GM23338 (cell line): Measurements from ENCODE around the gene PSKH1. TPM values are rescaled to one million over a fixed set of nuclear protein-coding genes. Genes with fewer than 3 reads are reported as not detected.

Source experiments
- ATAC-seq: fragments of 200-7000 bp; cut with Tn5 transposase; 3 replicates; pipeline ENCODE4 v1.9.1; 2020
- DNase-seq: peaks from one replicate; pipeline ENCODE4 v3.0.0-alpha.2; 2015; ENCODE audit warnings: low spot score
- H2AFZ ChIP-seq: fragments of 200-600 bp; sonication (generic); 2 replicates; pipeline ENCODE4 v1.8.0; 2016; ENCODE audit warnings: antibody characterized with exemption, mild to moderate bottlenecking, moderate library complexity
- H3F3A ChIP-seq: fragments of 200-600 bp; sonication (generic); replicated peaks from 2 replicates; pipeline ENCODE4 v1.8.0; 2017; ENCODE audit warnings: antibody characterized with exemption, mixed run types, low read depth
- H3K27ac ChIP-seq: fragments of 200-600 bp; sonication (generic); 2 replicates; pipeline ENCODE4 v1.6.1; 2016; ENCODE audit warnings: low read depth
- H3K27me3 ChIP-seq: fragments of 200-600 bp; sonication (generic); 2 replicates; pipeline ENCODE4 v1.8.0; 2016; ENCODE audit warnings: mild to moderate bottlenecking, mixed run types, moderate library complexity; ENCODE audit not compliant: insufficient read depth
- H3K36me3 ChIP-seq: fragments of 200-600 bp; sonication (generic); 2 replicates; pipeline ENCODE4 v1.8.0; 2016; ENCODE audit warnings: mild to moderate bottlenecking; ENCODE audit not compliant: insufficient read depth
- H3K4me1 ChIP-seq: fragments of 200-600 bp; sonication (generic); 2 replicates; pipeline ENCODE4 v1.8.0; 2016; ENCODE audit warnings: mild to moderate bottlenecking, moderate library complexity; ENCODE audit not compliant: insufficient read depth
- H3K4me2 ChIP-seq: fragments of 200-600 bp; sonication (generic); 2 replicates; pipeline ENCODE4 v1.7.1; 2017; ENCODE audit warnings: mixed run types
- H3K4me3 ChIP-seq: fragments of 200-600 bp; sonication (generic); 2 replicates; pipeline ENCODE4 v1.6.1; 2016; ENCODE audit warnings: mixed run types
- H3K79me2 ChIP-seq: fragments of 200-600 bp; sonication (generic); replicated peaks from 2 replicates; pipeline ENCODE4 v1.8.0; 2017; ENCODE audit warnings: mild to moderate bottlenecking; ENCODE audit not compliant: insufficient read depth
- H3K9me2 ChIP-seq: fragments of 200-600 bp; sonication (generic); 2 replicates; pipeline ENCODE4 v1.8.0; 2017; ENCODE audit not compliant: insufficient read depth
- H4K20me1 ChIP-seq: fragments of 200-600 bp; sonication (generic); replicated peaks from 2 replicates; pipeline ENCODE4 v1.8.0; 2017; ENCODE audit warnings: mild to moderate bottlenecking; ENCODE audit not compliant: insufficient read depth
- H3K27ac Mint-ChIP-seq: 2 replicates; pipeline ENCODE4 v1.8.0; 2020; ENCODE audit warnings: inconsistent platforms, mild to moderate bottlenecking, moderate library complexity, mixed read lengths
- H3K27me3 Mint-ChIP-seq: 3 replicates; pipeline ENCODE4 v1.8.0; 2022; ENCODE audit warnings: low read depth, mild to moderate bottlenecking, moderate library complexity, mixed read lengths, inconsistent platforms; ENCODE audit not compliant: insufficient read depth, poor library complexity
- H3K36me3 Mint-ChIP-seq: 3 replicates; pipeline ENCODE4 v1.8.0; 2021; ENCODE audit warnings: low read depth, mild to moderate bottlenecking, inconsistent platforms, moderate library complexity, mixed read lengths
- H3K4me1 Mint-ChIP-seq: 3 replicates; pipeline ENCODE4 v1.8.0; 2020; ENCODE audit warnings: mild to moderate bottlenecking, inconsistent platforms, mixed read lengths
- H3K4me3 Mint-ChIP-seq: 3 replicates; pipeline ENCODE4 v1.8.0; 2021; ENCODE audit warnings: moderate library complexity, mild to moderate bottlenecking, inconsistent platforms, mixed read lengths
- H3K9me3 Mint-ChIP-seq: 3 replicates; pipeline ENCODE4 v1.8.0; 2020; ENCODE audit warnings: moderate library complexity, mild to moderate bottlenecking, inconsistent platforms, mixed read lengths
- CREB1 ChIP-seq: fragments of 250-450 bp; sonication (Bioruptor Pico); IDR thresholded peaks from 2 replicates; pipeline ENCODE4 v1.5.0; 2020; ENCODE audit warnings: low read depth, mild to moderate bottlenecking, moderate library complexity
- EZH2 ChIP-seq: fragments of 200-600 bp; sonication (generic); IDR thresholded peaks from one replicate; pipeline ENCODE4 v1.8.0; 2017; ENCODE audit warnings: antibody characterized with exemption, mild to moderate bottlenecking, low read depth; ENCODE audit not compliant: unreplicated experiment
- EZH2phosphoT487 ChIP-seq: fragments of 200-600 bp; sonication (generic); IDR thresholded peaks from one replicate; pipeline ENCODE4 v1.8.1; 2018; ENCODE audit warnings: antibody characterized with exemption; ENCODE audit not compliant: unreplicated experiment
- JUNB ChIP-seq: IDR thresholded peaks from one replicate; pipeline ENCODE4 v1.6.1; 2016; ENCODE audit warnings: antibody characterized with exemption; ENCODE audit not compliant: unreplicated experiment
- NANOG ChIP-seq: IDR thresholded peaks from 2 replicates; pipeline ENCODE4 v1.6.1; 2016; ENCODE audit warnings: antibody characterized with exemption, borderline replicate concordance
- REST ChIP-seq: IDR thresholded peaks from one replicate; pipeline ENCODE4 v1.6.1; 2018; ENCODE audit warnings: antibody characterized with exemption; ENCODE audit not compliant: unreplicated experiment
- STAT1 ChIP-seq: IDR thresholded peaks from one replicate; pipeline ENCODE4 v1.6.1; 2016; ENCODE audit warnings: antibody characterized with exemption; ENCODE audit not compliant: unreplicated experiment
- ZNF114 ChIP-seq: fragments of 250-450 bp; sonication (Bioruptor Pico); IDR thresholded peaks from 2 replicates; pipeline ENCODE4 v1.5.0; 2020; ENCODE audit warnings: mild to moderate bottlenecking, moderate library complexity
- ZNF331 ChIP-seq: fragments of 250-450 bp; sonication (Bioruptor Pico); IDR thresholded peaks from 2 replicates; pipeline ENCODE4 v1.5.0; 2020; ENCODE audit warnings: low read depth, mild to moderate bottlenecking, moderate library complexity
- polyA plus RNA-seq: library from polyadenylated mRNA; unstranded; fragments of >200 nt; fragmentation: Nextera tagmentation; extraction: Ambion mirVana; gene quantifications from 2 replicates; pipeline ENCODE4 v1.2.1, GENCODE V29; 2016
- total RNA-seq: library from RNA; depleted of rRNA; stranded (reverse); fragments of >200 nt; shearing (Covaris generic); gene quantifications from 2 replicates; pipeline ENCODE4 v1.2.3, GENCODE V29; 2014
- TF ChIP-seq, protein P1 (sequence below): IDR thresholded peaks from 2 replicates; pipeline ENCODE4 v1.6.1; 2016; ENCODE audit warnings: antibody characterized with exemption
- TF ChIP-seq, protein P2 (sequence below), 2 experiments: fragments of 200-600 bp in 1 of 2; sonication (generic) in 1 of 2; conservative IDR thresholded peaks; 2 replicates each; pipeline versions ENCODE4 v1.5.1 to v1.6.1; 2016 to 2017; ENCODE audit warnings: antibody characterized with exemption in 2 of 2, low read depth in 2 of 2, mild to moderate bottlenecking in 2 of 2, moderate library complexity in 1 of 2

PSKH1 gene
- total and polyA plus RNA-seq, 2 experiments from 2014 or later: 14.3 to 23.9 TPM

GRCh38 chr16:67901734-67902133 lies 8.7 kb downstream of the PSKH1 start:
- ATAC-seq (no peak), DNase-seq (no peak)
- Histone ChIP-seq H3K4me2 (no peak overlapping the region), H3K27me3 (no peaks in the 10 kb centered on the region), H3K27ac (no peak overlapping the region), H3F3A (0 out of 2 replicates have a peak, but pooled peaks cover 5% of the 10 kb centered on the region), H3K79me2 (peaks cover 44% of the 10 kb centered on the region), H3K4me3 (no peak overlapping the region), H3K36me3 (no peaks in the 10 kb centered on the region), H3K4me1 (no peaks in the 10 kb centered on the region), H2AFZ (no peak overlapping the region), H3K9me2 (no peaks in the 10 kb centered on the region), H4K20me1 (peaks cover 7% of the 10 kb centered on the region; the same call in 1 of the 2 replicates)
- H3K27me3 Mint-ChIP-seq: peaks cover 4% of the 10 kb centered on the region
- no peaks in the 10 kb centered on the region for H3K4me1 Mint-ChIP-seq
- H3K36me3 Mint-ChIP-seq: peaks cover 5% of the 10 kb centered on the region; the same call in 2 of the 3 replicates
- H3K4me3 Mint-ChIP-seq: no peak overlapping the region
- no peaks in the 10 kb centered on the region for H3K9me3 Mint-ChIP-seq
- no peak for TF ChIP-seq EZH2
- TF ChIP-seq, protein P1, sequence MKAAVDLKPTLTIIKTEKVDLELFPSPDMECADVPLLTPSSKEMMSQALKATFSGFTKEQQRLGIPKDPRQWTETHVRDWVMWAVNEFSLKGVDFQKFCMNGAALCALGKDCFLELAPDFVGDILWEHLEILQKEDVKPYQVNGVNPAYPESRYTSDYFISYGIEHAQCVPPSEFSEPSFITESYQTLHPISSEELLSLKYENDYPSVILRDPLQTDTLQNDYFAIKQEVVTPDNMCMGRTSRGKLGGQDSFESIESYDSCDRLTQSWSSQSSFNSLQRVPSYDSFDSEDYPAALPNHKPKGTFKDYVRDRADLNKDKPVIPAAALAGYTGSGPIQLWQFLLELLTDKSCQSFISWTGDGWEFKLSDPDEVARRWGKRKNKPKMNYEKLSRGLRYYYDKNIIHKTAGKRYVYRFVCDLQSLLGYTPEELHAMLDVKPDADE: no peak
- TF ChIP-seq CREB1 (CRISPR knock-in tag): no peak
- H3K27ac Mint-ChIP-seq: no peak overlapping the region

GRCh38 chr16:67902831-67903230 lies 9.8 kb downstream of the PSKH1 start:
- Mint-ChIP-seq H3K27me3 (peaks cover 4% of the 10 kb centered on the region), H3K4me1 (no peaks in the 10 kb centered on the region), H3K27ac (no peak overlapping the region), H3K36me3 (peaks cover 9% of the 10 kb centered on the region; the same call in 2 of the 3 replicates), H3K4me3 (no peak overlapping the region), H3K9me3 (no peaks in the 10 kb centered on the region)
- H3K9me2 ChIP-seq: no peaks in the 10 kb centered on the region
- 0 out of 2 replicates have a peak, but pooled peaks cover 3% of the 10 kb centered on the region for H3F3A ChIP-seq
- no peak overlapping the region for H3K4me3 ChIP-seq
- peak overlapping the region; percentile 72; the same call in 1 of the 2 replicates for H3K27ac ChIP-seq
- DNase-seq (no peak), ATAC-seq (no peak)
- no peaks in the 10 kb centered on the region for H3K36me3 ChIP-seq
- no peak overlapping the region for H3K4me2 ChIP-seq
- H3K27me3 ChIP-seq: no peaks in the 10 kb centered on the region
- no peak overlapping the region for H2AFZ ChIP-seq
- no peaks in the 10 kb centered on the region for H3K4me1 ChIP-seq
- peaks cover 8% of the 10 kb centered on the region; the same call in 1 of the 2 replicates for H4K20me1 ChIP-seq
- H3K79me2 ChIP-seq: peaks cover 33% of the 10 kb centered on the region
- TF ChIP-seq EZH2phosphoT487 (no peak), EZH2 (no peak), CREB1 (CRISPR knock-in tag) (no peak), REST (no peak), NANOG (no peak), ZNF114 (CRISPR knock-in tag) (no peak), ZNF331 (CRISPR knock-in tag) (no peak), STAT1 (no peak), JUNB (no peak)
- TF ChIP-seq, protein P1: no peak
- TF ChIP-seq, protein P2, sequence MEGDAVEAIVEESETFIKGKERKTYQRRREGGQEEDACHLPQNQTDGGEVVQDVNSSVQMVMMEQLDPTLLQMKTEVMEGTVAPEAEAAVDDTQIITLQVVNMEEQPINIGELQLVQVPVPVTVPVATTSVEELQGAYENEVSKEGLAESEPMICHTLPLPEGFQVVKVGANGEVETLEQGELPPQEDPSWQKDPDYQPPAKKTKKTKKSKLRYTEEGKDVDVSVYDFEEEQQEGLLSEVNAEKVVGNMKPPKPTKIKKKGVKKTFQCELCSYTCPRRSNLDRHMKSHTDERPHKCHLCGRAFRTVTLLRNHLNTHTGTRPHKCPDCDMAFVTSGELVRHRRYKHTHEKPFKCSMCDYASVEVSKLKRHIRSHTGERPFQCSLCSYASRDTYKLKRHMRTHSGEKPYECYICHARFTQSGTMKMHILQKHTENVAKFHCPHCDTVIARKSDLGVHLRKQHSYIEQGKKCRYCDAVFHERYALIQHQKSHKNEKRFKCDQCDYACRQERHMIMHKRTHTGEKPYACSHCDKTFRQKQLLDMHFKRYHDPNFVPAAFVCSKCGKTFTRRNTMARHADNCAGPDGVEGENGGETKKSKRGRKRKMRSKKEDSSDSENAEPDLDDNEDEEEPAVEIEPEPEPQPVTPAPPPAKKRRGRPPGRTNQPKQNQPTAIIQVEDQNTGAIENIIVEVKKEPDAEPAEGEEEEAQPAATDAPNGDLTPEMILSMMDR (conservative IDR thresholded peaks at IDR 0.05; ENCODE audit: low read depth in 2 of 2): no peak
